Spinal cord (tissue), 10 donors: Measurements from ENCODE around the gene NT5E. TPM values are rescaled to one million over a fixed set of nuclear protein-coding genes. Genes with fewer than 3 reads are reported as not detected.

Experiments
- DNase-seq, 6 donors: peaks; one replicate each; pipeline versions ENCODE4 v3.0.0 to v3.0.0-alpha.2; 2013 to 2015; ENCODE audit warnings: low spot score in 6 of 6, low read depth in 4 of 6
- H3K27ac ChIP-seq: one replicate; pipeline ENCODE4 v1.5.1; 2013; ENCODE audit warnings: low read depth, low read length, control low read depth
- H3K27me3 ChIP-seq: one replicate; pipeline ENCODE4 v1.6.1; 2013; ENCODE audit warnings: low read length; ENCODE audit not compliant: control insufficient read depth, insufficient read depth
- H3K36me3 ChIP-seq: one replicate; pipeline ENCODE4 v1.6.1; 2013; ENCODE audit warnings: low read length; ENCODE audit not compliant: control insufficient read depth, insufficient read depth
- H3K4me1 ChIP-seq: one replicate; pipeline ENCODE4 v1.6.1; 2013; ENCODE audit warnings: low read length; ENCODE audit not compliant: control insufficient read depth, insufficient read depth
- H3K4me3 ChIP-seq: one replicate; pipeline ENCODE4 v1.5.1; 2013; ENCODE audit warnings: low read depth, low read length, control low read depth
- H3K9me3 ChIP-seq: one replicate; pipeline ENCODE4 v1.6.1; 2013; ENCODE audit warnings: low read length; ENCODE audit not compliant: control insufficient read depth, insufficient read depth
- WGBS: methylation state at CpG from one replicate; pipeline ENCODE4 v1.1.5; 2013; ENCODE audit warnings: missing lambda C conversion rate; ENCODE audit not compliant: insufficient coverage; 5-methylcytosine and 5-hydroxymethylcytosine counted together
- polyA plus RNA-seq, 2 donors: library from polyadenylated mRNA; unstranded; fragments of 120-200 nt; gene quantifications; one replicate each; pipeline ENCODE4 v1.2.1, GENCODE V29; 2013; ENCODE audit not compliant: insufficient read length in 2 of 2
- total RNA-seq, 2 donors: library from RNA; depleted of rRNA in 1 of 2; stranded (reverse); fragments of 120-200 nt in 1 of 2; fragments of >200 nt in 1 of 2; gene quantifications; one replicate each; pipeline versions ENCODE4 v1.2.3 to v1.2.4, GENCODE V29; 2013 to 2014
- donor health status: healthy.

NT5E gene
- total and polyA plus RNA-seq, 4 donors: 13.0 to 18.8 (median 16.7) TPM

DNA sequence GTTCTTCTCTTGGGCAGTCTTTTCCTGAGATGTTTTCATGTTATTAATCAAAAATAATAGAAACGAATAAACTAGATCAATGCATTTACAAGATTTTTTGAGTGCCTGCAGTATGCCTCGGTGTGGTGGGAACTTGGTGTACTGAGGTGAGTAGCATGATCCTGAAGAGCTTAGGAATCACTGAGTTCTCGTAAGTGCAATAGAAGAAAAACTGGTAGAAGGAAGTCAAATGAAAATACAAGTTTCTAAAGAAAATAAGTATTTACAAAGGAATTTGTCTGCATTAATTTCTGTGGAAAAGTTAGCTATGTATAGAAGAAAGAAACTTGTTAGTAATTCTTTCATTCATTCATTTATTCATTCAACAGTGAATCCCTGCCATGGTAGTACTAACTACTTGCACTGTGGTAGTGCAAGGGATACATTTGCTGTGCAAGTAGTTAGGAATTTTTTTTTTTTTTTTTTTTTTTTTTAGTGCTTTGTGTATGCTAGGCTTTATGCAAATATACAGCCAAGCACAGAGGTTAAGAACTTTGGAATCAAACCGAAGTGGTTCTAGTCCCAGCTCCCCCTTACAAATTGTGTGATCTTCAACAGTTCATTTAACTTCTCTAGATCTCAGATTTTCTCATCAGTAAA, 13.9 kb downstream of the NT5E start:
- DNase-seq: no peak
- WGBS: 63% methylated on average over 2 of the region's 4 CpGs
- no peaks in the 10 kb centered on the region for H3K9me3 ChIP-seq
- peaks cover 16% of the 10 kb centered on the region for H3K4me1 ChIP-seq
- H3K36me3 ChIP-seq: no peaks in the 10 kb centered on the region
- no peaks in the 10 kb centered on the region for H3K27me3 ChIP-seq
- no peak overlapping the region for H3K4me3 ChIP-seq
- H3K27ac ChIP-seq: no peak overlapping the region

- H3K4me1 ChIP-seq: peaks cover 16% of the 10 kb centered on the region
- DNase-seq: peak in 2 of 6 donors; percentile 24 to 32
- no peaks in the 10 kb centered on the region for H3K9me3 ChIP-seq
- no peaks in the 10 kb centered on the region for H3K36me3 ChIP-seq
- H3K27ac ChIP-seq: no peak overlapping the region
- no peak overlapping the region for H3K4me3 ChIP-seq
- 13% methylated on average over 1 of the region's 4 CpGs for WGBS
- H3K27me3 ChIP-seq: no peaks in the 10 kb centered on the region
Observed at GRCh38 chr6:85464260-85464644, 14.4 kb downstream of the NT5E start.

GRCh38 chr6:85464722-85465150, 14.9 kb downstream of the NT5E start:
- no peaks in the 10 kb centered on the region for H3K27me3 ChIP-seq
- 71% methylated on average over 2 of the region's 4 CpGs for WGBS
- no peaks in the 10 kb centered on the region for H3K9me3 ChIP-seq
- H3K4me1 ChIP-seq: peaks cover 16% of the 10 kb centered on the region
- DNase-seq: no peak
- no peak overlapping the region for H3K27ac ChIP-seq
- H3K4me3 ChIP-seq: no peak overlapping the region
- H3K36me3 ChIP-seq: no peaks in the 10 kb centered on the region

DNA sequence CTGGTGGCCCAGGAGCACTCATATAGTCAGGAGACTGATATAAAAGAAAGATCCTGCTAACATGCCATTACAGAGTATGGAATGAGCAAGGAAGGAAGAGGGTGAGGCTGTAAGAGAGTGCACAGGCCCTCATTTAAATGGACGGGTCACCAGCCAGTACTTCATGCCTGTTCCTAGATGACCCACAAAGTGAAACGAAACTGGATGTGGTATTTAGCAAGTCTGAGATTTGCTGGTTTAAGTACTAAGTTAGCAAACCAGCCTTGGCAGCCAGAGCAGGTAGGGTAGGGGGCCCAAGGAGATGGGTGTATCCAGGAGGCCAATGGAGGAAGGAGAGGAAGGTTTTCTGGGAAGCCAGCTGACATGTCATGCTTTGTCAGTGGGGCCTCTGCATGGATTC, 15.9 kb downstream of the NT5E start:
- 94% methylated on average over 2 of the region's 2 CpGs for WGBS

DNA sequence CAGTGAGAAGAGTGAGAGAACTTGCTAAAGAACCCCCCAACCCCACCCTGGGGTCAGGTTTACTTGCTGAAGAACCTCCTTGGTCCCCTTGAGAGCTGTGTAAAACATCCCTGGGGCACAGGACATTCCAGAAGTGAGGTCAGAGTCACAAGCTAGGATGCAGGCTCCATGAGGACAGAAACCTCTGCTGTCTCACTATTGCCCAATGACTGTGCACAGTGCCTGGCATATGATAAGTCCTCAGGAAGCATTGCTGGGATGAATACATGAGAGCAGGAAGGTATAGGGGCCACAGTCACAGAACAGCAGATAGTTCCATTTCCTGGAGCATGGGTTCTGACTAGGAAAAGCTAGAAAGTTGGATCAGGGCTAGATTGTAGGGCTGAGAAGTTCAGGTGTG, 18.4 kb downstream of the NT5E start:
- Histone ChIP-seq H3K27me3 (no peaks in the 10 kb centered on the region), H3K4me1 (peaks cover 3% of the 10 kb centered on the region), H3K9me3 (no peaks in the 10 kb centered on the region), H3K27ac (no peak overlapping the region), H3K36me3 (no peaks in the 10 kb centered on the region), H3K4me3 (no peak overlapping the region)
- no peak for DNase-seq

More for the DNA sequence above, 15.9 kb downstream of the NT5E start:
- Histone ChIP-seq H3K9me3 (no peaks in the 10 kb centered on the region), H3K4me3 (no peak overlapping the region), H3K27ac (no peak overlapping the region), H3K36me3 (no peaks in the 10 kb centered on the region), H3K4me1 (peaks cover 16% of the 10 kb centered on the region), H3K27me3 (no peaks in the 10 kb centered on the region)
- no peak for DNase-seq

GRCh38 chr6:85469276-85470022, 19.6 kb downstream of the NT5E start:
- H3K27ac ChIP-seq: no peak overlapping the region
- H3K36me3 ChIP-seq: no peaks in the 10 kb centered on the region
- WGBS: 79% methylated on average over 2 of the region's 2 CpGs
- H3K9me3 ChIP-seq: no peaks in the 10 kb centered on the region
- no peaks in the 10 kb centered on the region for H3K27me3 ChIP-seq
- no peak overlapping the region for H3K4me3 ChIP-seq
- DNase-seq: no peak
- H3K4me1 ChIP-seq: no peaks in the 10 kb centered on the region

- H3K9me3 ChIP-seq: no peaks in the 10 kb centered on the region
- 60% methylated on average over 1 of the region's 2 CpGs for WGBS
- H3K27ac ChIP-seq: no peak overlapping the region
- H3K4me1 ChIP-seq: no peaks in the 10 kb centered on the region
- no peaks in the 10 kb centered on the region for H3K27me3 ChIP-seq
- no peaks in the 10 kb centered on the region for H3K36me3 ChIP-seq
- DNase-seq: no peak
- no peak overlapping the region for H3K4me3 ChIP-seq
Observed at GRCh38 chr6:85470023-85470410, 20.1 kb downstream of the NT5E start.

DNA sequence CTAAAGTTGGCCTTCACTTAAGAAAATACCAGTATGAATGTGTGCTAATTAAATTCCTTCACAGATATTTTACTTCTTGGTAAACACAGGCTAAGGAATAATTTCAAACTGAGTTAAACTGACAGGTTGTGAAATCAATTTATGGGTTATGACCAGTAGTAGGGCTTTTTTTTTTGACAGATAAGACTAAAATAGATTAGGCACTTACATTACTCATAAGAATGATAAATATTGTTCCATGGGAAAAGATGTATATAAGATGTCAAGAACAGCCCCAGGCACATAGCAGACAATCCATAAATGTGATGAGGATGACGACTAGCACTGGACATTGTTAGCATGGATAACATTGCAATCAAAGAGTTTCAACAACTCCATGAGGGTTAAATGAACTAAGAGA, 22.9 kb downstream of the NT5E start:
- no CpG with 5 or more reads among the region's 1 CpG for WGBS
- Histone ChIP-seq H3K4me1 (no peaks in the 10 kb centered on the region), H3K9me3 (peaks cover 4% of the 10 kb centered on the region), H3K4me3 (no peak overlapping the region), H3K27me3 (no peaks in the 10 kb centered on the region), H3K36me3 (no peaks in the 10 kb centered on the region), H3K27ac (no peak overlapping the region)
- DNase-seq: no peak

DNA sequence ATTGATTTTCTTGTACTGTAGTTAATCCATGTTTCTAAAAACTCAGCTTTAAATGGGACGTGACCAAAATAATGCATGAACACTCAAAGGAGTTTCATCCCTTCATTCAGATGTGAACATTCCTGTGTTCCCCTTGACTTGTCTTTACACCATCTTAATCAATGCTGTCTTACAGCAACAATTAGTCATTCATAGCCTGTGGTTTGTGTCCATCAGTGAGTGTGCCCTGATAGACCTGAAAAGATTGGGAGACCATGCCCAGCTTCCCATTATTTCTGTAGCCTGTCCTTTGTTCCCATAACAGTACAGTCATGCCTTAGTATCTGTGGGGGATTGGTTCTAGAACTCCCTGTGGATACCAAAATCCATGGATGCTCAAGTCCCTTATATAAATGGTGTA, 23.9 kb downstream of the NT5E start:
- DNase-seq: no peak
- WGBS: 80% methylated on average over 1 of the region's 1 CpG
- no peaks in the 10 kb centered on the region for H3K36me3 ChIP-seq
- H3K9me3 ChIP-seq: peaks cover 4% of the 10 kb centered on the region
- H3K4me1 ChIP-seq: no peaks in the 10 kb centered on the region
- no peaks in the 10 kb centered on the region for H3K27me3 ChIP-seq
- no peak overlapping the region for H3K27ac ChIP-seq
- H3K4me3 ChIP-seq: no peak overlapping the region

GRCh38 chr6:85476532-85476931, 26.6 kb downstream of the NT5E start:
- Histone ChIP-seq H3K9me3 (peaks cover 4% of the 10 kb centered on the region), H3K4me3 (no peak overlapping the region), H3K27ac (no peak overlapping the region), H3K4me1 (no peaks in the 10 kb centered on the region), H3K36me3 (no peaks in the 10 kb centered on the region), H3K27me3 (no peaks in the 10 kb centered on the region)
- 100% methylated on average over 1 of the region's 4 CpGs for WGBS
- DNase-seq: no peak
